ENCODE results near the gene ITCH.

Gene ITCH

DNA sequence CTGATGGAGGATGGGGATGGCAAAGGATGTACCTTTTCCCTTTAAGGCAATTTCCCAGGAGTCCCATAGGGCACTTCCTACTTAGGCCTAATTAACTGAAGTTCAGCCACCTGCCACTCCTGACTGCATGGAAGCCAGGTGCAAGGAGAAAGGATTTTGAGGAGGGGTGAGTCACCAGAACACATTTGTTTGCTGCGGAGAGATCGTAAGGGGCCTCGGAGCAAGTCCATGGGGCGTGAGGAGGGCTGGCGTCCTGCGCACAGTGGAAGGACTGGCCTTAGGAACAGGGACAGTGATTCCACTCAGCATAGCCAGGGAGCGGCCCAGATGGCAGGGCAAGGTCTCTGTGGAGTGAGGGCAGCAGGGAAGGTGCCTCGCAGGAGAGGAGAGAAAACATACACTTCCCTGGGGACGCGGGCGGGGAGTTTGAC lies 183.7 kb downstream of the ITCH start (continued):
- TF ChIP-seq, protein P1, sequence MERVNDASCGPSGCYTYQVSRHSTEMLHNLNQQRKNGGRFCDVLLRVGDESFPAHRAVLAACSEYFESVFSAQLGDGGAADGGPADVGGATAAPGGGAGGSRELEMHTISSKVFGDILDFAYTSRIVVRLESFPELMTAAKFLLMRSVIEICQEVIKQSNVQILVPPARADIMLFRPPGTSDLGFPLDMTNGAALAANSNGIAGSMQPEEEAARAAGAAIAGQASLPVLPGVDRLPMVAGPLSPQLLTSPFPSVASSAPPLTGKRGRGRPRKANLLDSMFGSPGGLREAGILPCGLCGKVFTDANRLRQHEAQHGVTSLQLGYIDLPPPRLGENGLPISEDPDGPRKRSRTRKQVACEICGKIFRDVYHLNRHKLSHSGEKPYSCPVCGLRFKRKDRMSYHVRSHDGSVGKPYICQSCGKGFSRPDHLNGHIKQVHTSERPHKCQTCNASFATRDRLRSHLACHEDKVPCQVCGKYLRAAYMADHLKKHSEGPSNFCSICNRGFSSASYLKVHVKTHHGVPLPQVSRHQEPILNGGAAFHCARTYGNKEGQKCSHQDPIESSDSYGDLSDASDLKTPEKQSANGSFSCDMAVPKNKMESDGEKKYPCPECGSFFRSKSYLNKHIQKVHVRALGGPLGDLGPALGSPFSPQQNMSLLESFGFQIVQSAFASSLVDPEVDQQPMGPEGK (tag by site-specific recombination; IDR thresholded peaks at IDR 0.05), result no peak
- TF ChIP-seq ZNF707 (tag by site-specific recombination; IDR thresholded peaks at IDR 0.05) (no peak), ZNF837 (tag by site-specific recombination; IDR thresholded peaks at IDR 0.05) (no peak), ZNF341 (tag by site-specific recombination; IDR thresholded peaks at IDR 0.05; ENCODE audit: low read depth) (no peak), ZBTB8A (tag by site-specific recombination; IDR thresholded peaks at IDR 0.05) (no peak), GLIS2 (tag by site-specific recombination; IDR thresholded peaks at IDR 0.05) (no peak), ZNF16 (tag by site-specific recombination; IDR thresholded peaks at IDR 0.05; ENCODE audit: low read depth) (no peak)
- TF ChIP-seq, protein P2, sequence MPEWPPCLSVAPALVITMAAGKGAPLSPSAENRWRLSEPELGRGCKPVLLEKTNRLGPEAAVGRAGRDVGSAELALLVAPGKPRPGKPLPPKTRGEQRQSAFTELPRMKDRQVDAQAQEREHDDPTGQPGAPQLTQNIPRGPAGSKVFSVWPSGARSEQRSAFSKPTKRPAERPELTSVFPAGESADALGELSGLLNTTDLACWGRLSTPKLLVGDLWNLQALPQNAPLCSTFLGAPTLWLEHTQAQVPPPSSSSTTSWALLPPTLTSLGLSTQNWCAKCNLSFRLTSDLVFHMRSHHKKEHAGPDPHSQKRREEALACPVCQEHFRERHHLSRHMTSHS (tag by site-specific recombination; IDR thresholded peaks at IDR 0.05), result no peak
- TF ChIP-seq, protein P3, sequence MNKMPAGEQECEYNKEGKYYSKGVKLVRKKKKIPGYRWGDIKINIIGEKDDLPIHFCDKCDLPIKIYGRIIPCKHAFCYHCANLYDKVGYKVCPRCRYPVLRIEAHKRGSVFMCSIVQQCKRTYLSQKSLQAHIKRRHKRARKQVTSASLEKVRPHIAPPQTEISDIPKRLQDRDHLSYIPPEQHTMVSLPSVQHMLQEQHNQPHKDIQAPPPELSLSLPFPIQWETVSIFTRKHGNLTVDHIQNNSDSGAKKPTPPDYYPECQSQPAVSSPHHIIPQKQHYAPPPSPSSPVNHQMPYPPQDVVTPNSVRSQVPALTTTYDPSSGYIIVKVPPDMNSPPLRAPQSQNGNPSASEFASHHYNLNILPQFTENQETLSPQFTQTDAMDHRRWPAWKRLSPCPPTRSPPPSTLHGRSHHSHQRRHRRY (tag by site-specific recombination; IDR thresholded peaks at IDR 0.05), result no peak

DNA sequence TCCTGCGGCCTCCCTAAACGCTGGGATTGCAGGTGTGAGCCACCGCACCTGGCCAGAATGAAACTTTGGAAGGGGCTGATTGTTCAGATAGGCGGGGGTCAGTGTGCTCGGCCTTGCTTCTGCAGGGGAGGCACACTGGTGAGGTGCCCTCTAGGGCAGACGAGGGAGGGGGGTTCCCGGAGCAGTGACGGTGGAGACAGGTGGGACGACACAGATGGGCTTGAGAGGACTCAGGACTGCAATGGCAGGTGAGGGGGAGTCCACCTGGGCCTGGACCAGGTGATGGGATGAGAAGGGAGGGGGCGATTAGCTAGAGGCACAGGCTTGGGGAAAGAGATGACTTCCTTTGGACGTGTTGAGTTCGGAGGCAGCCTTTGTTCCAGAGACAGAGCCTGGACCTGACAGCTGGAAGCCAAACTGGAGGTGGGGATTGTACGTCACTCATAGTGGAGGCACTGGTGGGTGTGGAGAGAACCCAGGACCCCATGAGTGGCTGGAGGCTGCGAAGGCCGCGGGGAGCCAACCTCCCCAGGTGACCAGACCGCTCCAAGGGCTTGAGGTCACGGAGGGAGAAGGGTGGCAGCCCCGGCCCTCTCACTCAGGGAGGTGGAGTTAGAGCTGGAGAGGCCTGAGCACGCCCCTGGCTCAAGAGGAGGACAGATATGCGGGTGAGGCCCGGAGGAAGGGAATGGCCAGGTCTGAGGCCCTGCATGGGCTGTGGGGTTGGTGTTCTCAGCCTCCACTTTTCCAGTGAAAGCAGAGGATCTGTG lies 185.0 kb downstream of the ITCH start:
- H3K36me3 ChIP-seq (ENCODE audit: control insufficient read depth in 2 of 2, insufficient read depth in 1 of 2, low read length in 2 of 2), result no peaks in the 10 kb centered on the region
- POLR2A ChIA-PET, result no interaction called here
- CTCF ChIA-PET, result interaction anchor here (0.6 kb wide), 2 partner anchors 83 to 260 kb away, joined by 3 to 4 read pairs; no protein-coding TSS in a partner anchor

More for the DNA sequence above, 185.0 kb downstream of the ITCH start:
- Histone ChIP-seq H3K4me3 (ENCODE audit: low read depth, low read length) (no peak overlapping the region), H3K27ac (ENCODE audit: extremely low read depth, low read depth, low read length) (no peak overlapping the region), H3K9me3 (ENCODE audit: control insufficient read depth, insufficient read depth, low read depth, low read length) (no peaks in the 10 kb centered on the region), H3K4me1 (ENCODE audit: control insufficient read depth, insufficient read depth, low read length) (no peaks in the 10 kb centered on the region)
- TF ChIP-seq ZNF654 (tag by site-specific recombination; IDR thresholded peaks at IDR 0.05; ENCODE audit: low read depth), result no peak
- TF ChIP-seq SCRT2 (tag by site-specific recombination; IDR thresholded peaks at IDR 0.05), result no peak
- TF ChIP-seq ZNF324 (tag by site-specific recombination; IDR thresholded peaks at IDR 0.05), result no peak
- no peak for TF ChIP-seq ZNF37A (tag by site-specific recombination; IDR thresholded peaks at IDR 0.05)
- TF ChIP-seq ZNF768 (tag by site-specific recombination; IDR thresholded peaks at IDR 0.05), result no peak
- TF ChIP-seq, protein P4, sequence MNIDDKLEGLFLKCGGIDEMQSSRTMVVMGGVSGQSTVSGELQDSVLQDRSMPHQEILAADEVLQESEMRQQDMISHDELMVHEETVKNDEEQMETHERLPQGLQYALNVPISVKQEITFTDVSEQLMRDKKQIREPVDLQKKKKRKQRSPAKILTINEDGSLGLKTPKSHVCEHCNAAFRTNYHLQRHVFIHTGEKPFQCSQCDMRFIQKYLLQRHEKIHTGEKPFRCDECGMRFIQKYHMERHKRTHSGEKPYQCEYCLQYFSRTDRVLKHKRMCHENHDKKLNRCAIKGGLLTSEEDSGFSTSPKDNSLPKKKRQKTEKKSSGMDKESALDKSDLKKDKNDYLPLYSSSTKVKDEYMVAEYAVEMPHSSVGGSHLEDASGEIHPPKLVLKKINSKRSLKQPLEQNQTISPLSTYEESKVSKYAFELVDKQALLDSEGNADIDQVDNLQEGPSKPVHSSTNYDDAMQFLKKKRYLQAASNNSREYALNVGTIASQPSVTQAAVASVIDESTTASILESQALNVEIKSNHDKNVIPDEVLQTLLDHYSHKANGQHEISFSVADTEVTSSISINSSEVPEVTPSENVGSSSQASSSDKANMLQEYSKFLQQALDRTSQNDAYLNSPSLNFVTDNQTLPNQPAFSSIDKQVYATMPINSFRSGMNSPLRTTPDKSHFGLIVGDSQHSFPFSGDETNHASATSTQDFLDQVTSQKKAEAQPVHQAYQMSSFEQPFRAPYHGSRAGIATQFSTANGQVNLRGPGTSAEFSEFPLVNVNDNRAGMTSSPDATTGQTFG (tag by site-specific recombination; IDR thresholded peaks at IDR 0.05; ENCODE audit: borderline replicate concordance), result no peak
- TF ChIP-seq ZNF311 (tag by site-specific recombination; IDR thresholded peaks at IDR 0.05; ENCODE audit: borderline replicate concordance), result no peak
- no peak for TF ChIP-seq WT1 (tag by site-specific recombination; IDR thresholded peaks at IDR 0.05)
- no peak for TF ChIP-seq ZNF433 (tag by site-specific recombination; IDR thresholded peaks at IDR 0.05; ENCODE audit: low read depth)
- TF ChIP-seq, protein P5, sequence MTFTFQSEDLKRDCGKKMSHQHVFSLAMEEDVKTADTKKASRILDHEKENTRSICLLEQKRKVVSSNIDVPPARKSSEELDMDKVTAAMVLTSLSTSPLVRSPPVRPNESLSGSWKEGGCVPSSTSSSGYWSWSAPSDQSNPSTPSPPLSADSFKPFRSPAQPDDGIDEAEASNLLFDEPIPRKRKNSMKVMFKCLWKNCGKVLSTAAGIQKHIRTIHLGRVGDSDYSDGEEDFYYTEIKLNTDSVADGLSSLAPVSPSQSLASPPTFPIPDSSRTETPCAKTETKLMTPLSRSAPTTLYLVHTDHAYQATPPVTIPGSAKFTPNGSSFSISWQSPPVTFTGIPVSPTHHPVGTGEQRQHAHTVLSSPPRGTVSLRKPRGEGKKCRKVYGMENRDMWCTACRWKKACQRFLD (tag by site-specific recombination; IDR thresholded peaks at IDR 0.05), result no peak
- TF ChIP-seq IKZF3 (tag by site-specific recombination; IDR thresholded peaks at IDR 0.05), result no peak
- TF ChIP-seq ZNF416 (tag by site-specific recombination; IDR thresholded peaks at IDR 0.05), result no peak
- no peak for TF ChIP-seq ZNF571 (tag by site-specific recombination; IDR thresholded peaks at IDR 0.05)
- no peak for TF ChIP-seq ZSCAN30 (tag by site-specific recombination; IDR thresholded peaks at IDR 0.05)
- TF ChIP-seq, protein P6, sequence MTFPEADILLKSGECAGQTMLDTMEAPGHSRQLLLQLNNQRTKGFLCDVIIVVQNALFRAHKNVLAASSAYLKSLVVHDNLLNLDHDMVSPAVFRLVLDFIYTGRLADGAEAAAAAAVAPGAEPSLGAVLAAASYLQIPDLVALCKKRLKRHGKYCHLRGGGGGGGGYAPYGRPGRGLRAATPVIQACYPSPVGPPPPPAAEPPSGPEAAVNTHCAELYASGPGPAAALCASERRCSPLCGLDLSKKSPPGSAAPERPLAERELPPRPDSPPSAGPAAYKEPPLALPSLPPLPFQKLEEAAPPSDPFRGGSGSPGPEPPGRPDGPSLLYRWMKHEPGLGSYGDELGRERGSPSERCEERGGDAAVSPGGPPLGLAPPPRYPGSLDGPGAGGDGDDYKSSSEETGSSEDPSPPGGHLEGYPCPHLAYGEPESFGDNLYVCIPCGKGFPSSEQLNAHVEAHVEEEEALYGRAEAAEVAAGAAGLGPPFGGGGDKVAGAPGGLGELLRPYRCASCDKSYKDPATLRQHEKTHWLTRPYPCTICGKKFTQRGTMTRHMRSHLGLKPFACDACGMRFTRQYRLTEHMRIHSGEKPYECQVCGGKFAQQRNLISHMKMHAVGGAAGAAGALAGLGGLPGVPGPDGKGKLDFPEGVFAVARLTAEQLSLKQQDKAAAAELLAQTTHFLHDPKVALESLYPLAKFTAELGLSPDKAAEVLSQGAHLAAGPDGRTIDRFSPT (tag by site-specific recombination; IDR thresholded peaks at IDR 0.05), result no peak
- no peak for TF ChIP-seq ZNF529 (tag by site-specific recombination; IDR thresholded peaks at IDR 0.05; ENCODE audit: insufficient replicate concordance)
- TF ChIP-seq, protein P7, sequence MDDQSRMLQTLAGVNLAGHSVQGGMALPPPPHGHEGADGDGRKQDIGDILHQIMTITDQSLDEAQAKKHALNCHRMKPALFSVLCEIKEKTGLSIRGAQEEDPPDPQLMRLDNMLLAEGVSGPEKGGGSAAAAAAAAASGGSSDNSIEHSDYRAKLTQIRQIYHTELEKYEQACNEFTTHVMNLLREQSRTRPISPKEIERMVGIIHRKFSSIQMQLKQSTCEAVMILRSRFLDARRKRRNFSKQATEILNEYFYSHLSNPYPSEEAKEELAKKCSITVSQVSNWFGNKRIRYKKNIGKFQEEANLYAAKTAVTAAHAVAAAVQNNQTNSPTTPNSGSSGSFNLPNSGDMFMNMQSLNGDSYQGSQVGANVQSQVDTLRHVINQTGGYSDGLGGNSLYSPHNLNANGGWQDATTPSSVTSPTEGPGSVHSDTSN (CRISPR knock-in tag; IDR thresholded peaks at IDR 0.05), result no peak
